Activated T-helper 9 cell treated with anti-CD3 and anti-CD28 coated beads, Interleukin-2, amount 50 U/mL, for 16 hours (primary cell): ENCODE measurements around the gene RERE.

ENCODE experiments used
- DNase-seq: peaks from one replicate; pipeline ENCODE4 v3.0.0-alpha.2; 2020; ENCODE audit warnings: low read depth

RERE gene

DNA sequence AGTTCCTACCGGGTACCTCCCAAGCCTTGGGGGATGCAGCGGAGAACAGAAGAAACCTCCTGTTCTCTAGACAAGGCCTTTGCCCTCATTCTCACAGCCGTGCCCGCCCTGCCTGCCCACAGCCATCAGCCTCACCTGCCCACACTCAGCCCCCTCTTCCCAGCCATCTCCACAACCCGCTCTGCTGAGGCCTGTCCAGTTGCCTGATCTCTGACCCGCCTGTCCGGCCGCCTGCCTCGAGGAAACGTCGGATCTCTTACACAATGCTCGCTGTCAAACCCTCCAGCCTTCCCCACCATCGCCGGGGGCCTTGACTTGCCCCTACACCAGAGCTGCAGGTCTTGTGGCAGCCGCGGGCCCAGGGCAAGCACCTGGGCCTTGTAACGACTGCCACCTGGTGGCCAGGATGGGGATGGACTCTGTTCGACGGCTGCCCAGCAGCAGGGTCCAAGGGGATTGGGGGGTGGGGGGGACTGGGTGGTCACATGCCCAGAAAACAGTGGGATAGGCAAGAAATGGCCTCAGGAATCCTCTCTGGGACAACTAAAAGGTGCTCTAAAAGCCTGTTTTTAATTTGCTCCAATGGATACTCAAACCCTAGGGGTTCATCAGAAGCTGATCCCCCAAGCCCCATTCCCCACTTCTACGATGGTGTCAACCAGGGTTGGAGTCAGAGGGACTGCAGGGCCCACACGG is 468.5 kb downstream of the RERE start:
- DNase-seq: peak; percentile 57

DNA sequence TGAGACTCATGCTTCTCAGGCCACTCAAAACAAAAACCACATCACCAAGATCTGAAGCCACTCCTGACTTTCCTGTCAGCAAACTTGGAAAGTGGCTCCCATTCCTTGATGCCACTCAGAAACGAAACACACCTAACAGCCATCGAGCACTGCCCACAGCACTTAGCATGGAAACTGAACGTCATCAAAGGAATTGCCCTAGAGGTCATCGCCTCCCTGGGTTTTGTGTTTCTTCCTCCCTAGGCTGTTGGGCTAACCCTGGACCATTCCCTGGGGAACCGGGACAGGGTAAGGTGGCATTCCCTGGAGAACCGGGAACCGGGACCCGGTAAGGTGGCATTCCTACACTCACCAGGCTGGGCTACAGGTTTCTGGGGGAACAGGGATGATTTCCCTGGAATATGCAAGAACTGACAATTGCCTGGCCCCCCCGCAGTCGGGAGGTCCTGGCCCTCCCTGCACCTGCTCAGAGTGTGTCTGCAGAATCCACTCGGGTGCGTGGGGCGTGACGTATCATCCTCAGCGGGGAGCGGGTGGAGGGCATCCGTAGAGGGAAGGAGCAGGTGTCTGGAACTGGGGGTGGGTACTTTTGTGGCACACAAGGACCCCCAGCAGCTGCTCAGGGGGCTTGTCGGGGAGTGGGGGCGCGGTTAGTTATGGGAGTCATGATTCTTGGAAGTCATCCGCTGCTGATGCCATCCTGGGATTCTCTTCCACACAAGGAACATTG is 469.2 kb downstream of the RERE start:
- DNase-seq: no peak

DNA sequence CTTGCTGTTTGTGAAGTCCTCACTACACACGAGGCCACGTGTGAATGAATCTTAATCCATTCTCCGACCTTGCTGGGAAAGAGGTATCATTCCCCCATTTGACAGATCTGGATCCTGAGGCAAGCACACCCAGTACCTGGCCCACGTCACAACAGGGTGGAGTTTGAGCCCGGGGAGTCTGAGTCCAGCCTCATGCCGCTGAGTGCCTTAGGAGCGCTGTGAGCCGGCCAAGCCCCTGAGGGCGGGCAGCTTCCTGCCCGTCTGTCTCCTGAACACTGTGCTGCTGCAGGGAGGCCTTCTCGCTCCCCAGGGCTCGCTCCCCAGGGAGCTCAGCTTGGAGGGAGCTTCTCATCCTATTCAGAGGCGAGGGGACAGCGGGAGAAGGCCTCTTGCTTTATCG is 469.8 kb downstream of the RERE start:
- no peak for DNase-seq

DNA sequence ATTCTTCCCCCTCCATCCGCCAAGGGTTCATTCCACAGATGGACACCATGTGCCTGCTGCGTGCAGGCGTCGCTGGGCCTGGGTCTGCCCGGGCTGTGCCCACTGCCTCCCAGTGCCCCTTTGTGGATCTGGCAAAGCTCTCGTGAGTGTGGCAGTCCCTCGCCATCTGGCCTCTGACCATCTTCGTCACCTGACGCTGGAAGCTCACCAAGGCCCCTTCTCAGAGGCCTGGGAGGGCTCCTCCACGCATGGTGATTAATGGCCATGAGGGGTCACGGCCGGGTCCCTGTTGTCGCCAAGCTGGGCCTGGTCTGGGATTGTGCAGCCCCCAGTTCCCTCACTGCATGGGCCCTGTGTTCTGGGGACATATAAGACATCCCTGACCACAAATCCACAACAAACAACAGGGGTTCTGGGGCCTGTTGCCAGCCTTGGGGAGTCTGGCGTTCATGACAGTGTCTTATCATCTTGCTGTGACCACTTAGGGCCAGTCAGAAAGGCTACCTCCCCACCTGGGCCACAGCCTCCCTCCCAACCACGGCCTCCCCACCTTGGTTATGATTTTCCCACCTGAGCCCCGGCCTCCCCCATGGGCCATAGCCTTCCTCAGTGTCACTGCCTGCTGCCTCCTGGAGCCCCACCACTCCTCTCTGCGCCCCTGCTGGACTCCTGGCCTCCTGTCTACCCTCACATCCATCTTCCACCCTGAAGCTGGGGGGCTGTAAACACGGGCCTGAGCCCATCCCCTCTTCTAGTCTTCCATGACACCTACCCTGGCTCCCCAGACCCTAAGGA is 471.6 kb downstream of the RERE start:
- DNase-seq: no peak

DNA sequence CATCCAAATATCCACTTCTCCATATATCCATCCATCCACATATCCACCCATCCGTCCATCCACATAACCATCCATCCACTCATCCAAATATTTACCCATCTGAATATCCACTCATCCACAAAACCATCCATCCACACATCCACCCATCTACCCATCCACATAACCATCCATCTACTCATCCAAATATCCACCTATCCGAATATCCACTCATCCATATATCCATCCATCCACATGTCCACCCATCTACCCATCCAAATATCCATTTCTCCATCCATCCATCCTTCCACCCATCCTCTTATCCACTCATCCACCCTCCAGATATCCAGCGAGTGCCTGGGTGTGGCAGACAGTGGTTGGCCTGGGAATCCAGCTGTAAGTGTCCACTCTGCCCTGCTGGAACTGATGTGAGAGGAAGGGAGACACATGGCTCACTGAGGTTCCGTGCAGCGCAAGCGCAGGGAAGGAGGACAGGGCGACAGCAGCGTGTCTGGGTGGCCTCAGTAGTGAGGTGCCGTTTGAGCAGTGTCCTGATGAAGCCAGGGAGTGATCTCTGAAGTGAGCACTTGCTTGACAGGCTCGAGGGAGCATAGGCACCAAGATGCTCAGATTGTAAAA is 472.4 kb downstream of the RERE start:
- no peak for DNase-seq

DNA sequence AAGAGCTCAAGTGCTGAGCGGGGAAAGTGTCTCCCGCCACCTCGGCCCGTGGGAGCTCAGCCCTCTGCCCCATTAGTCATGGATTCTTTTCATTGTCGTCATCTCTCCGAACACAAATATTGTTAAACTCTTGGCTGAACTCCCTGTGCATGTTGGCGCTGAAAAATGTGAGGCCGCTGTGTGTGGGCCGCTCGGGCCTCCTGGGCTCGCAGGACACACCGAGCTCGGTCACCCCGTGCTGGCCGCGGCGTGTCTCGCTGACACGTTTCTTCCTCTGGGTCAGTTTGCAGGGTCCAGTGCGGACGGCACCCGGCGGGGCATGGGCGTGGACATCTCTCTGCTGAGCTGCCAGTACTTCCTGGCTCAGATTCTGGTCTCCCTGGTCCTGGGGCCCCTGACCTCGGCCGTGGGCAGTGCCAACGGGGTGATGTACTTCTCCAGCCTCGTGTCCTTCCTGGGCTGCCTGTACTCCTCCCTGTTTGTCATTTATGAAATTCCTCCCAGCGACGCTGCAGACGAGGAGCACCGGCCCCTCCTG is 473.9 kb downstream of the RERE start:
- no peak for DNase-seq

DNA sequence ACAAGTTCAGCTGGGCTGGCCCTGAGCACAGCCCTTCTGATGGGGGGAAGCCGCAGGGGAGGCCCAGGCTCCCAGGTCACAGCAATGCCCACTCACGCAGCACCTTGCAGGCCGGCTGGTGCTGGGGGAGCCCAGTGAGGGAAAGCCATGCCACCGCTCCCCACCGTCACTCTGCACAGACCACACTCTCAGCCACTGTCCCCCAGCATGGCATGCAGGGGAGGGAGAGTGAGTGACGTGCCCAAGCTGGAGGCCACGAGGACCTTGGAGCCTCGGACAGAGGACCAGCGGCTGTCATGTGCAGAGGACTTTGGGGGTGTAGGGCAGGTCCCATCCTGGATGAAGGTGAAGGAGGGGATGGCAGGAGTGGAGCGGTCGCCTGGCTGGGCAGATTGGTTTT is 474.4 kb downstream of the RERE start:
- DNase-seq: no peak

DNA sequence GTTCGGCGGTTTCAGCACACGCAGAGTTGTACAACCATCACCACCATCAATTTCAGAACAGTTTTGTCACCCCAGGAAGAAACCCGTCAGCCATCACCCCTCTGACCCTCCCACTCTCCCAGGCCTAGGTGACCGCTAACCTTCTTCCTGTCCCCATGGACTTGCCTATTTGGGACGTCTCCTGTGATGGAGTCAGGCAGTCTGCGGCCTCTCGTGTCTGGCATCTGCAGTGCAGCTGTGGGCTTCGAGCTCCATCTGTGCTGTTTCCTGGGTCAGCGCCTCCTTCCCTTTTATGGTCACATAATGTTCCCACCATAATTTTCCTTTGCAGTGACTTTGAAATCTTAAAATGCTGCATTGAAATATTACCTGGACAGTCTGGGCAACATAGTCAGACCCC is 475.1 kb downstream of the RERE start:
- no peak for DNase-seq

DNA sequence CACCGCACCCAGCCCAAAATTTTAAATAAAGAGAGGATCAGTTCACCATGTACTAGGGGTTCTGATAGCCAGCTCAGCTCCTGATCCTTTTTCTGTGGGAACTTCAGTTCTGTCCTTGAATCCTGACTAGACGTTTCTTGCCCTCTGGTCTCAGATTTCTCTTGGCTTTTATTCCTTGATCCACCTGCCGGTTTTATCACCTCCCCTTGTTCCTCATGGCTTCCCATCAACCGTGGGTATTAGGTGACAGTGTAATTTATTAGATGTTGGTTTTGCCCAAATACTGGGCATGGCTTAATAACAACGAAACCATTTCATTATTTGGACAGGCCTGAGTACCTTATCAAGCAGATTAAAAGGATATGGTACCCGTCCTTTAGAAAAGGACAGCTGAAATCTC is 477.0 kb downstream of the RERE start:
- no peak for DNase-seq

DNA sequence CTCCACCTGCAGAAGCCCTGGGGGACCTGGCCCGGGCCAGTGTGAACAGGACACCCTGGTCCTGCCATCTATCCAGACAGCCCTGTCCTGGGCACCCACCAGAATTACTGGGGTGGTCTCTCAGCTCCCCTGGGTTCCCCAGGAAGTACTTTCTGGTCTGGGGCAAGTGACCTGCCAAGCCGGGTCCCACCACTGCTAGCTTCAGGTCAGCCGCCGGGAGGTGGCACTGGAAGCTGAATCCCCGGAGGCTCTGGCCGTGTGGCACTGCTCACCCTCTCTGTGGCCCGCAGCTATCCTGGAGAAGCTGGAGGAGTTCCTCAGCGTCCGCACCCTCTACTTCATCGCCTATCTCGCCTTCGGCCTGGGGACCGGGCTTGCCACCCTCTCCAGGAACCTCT is 478.2 kb downstream of the RERE start:
- no peak for DNase-seq

DNA sequence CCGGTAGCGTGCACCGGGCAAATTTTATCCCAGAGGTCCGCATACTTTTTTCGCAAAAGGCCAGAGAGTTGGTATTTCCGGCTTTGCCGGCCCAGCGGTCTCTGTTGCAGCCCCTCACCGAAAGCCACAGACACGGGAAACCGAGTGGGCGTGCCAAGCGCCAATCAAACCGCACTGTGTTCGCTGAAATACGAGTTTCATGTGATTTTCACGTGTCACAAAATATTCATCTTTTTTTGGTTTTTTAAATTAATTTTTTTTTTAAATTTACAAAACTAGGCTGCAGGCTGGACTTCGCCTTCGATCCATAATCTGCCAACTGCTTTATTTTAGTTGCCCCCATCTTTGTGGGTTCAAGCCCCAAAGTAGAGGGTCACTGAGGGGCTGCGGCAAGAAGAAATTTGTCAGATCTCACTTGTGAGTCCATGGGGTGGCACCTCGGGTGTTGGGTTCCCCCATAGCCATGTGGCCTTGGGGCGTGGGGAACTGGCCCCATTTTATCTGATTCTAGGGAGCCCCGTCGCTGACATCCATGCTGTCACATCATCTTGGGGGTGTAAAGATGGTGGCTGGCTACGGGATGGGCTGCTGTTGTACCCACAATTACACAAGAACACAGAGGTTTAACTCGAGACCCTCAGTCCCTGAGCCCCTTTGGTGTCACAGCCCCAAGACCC is 478.8 kb downstream of the RERE start:
- DNase-seq: no peak

DNA sequence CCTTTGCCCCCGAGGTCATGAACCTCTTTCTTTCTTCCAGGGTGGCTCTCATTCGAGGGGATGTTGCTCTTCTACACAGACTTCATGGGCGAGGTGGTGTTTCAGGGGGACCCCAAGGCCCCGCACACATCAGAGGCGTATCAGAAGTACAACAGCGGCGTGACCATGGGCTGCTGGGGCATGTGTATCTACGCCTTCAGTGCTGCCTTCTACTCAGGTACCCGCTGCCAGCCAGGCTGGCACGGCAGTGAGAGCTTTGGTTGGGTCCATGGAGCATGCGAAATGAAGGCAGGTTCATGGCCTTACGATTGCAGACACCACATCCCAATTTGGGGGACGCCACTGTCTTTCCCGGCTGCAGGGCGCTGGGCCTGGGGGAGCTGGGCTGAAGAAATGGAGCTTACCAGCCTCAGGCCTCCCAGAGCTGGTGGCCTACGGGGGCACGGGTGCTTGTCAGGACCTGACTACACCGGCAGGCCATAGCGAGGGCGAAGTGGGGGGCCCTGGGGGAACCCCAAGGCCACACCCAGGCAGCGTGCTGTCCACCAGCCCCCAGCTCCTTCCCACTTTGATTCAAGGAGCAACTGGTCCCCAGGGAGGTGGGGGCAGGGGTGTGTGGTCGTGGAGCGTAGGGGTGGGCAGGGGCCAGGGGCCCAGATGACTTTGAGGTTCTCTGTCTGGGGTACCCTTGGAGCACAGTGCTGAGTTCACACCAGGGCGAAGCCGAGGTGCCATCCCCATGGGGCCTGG is 479.5 kb downstream of the RERE start:
- DNase-seq: no peak

DNA sequence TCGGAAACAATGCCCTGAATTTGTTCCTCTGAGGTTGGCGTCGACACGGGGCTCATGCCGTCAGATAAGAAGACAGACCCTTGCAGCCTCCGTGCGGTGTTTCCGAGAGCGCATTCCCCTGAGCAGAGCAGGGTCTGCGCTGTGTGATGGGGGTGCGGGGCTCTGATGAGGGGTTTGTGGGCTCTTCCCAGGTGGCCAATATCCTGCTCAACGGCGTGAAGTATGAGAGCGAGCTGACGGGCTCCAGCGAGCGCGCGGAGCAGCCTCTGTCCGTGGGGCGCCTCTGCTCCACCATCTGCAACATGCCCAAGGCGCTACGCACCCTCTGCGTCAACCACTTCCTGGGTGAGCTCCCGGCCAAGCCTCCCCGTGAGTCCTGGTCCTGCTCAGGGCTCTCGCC is 482.2 kb downstream of the RERE start:
- no peak for DNase-seq

DNA sequence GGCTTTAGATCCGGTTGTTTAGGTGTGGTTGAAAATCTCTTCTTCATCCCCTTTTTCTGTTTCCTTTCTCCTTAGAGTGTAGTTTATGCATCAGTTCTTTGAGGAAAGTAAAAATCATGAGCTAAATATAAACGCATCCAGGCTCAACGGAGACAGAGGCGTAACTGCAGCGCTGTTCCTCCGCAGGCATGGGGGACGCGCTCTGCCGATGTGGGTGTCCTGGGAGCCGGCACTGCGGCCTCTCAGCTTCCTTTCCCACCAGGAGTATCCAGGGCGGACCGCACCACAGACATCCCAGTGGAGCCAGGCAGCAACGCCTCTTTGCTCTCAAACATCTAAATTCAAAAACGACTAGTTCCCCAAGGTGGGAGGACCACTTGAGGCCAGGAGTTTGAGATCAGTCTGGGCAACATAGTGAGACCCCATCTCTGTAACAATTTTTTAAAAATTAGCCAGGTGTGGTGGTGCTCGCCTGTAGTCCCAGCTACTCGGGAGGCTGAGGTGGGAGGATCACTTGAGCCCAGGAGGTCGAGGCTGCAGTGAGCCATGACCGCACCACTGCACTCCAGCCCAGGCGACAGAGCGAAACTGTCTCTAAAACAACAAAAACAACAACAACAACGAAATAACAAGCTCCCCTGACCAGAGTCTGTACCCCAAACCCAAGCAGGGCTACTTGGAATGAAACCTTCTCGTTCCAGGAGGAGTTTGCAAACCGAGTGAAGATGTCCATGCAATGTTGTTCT is 483.2 kb downstream of the RERE start:
- DNase-seq: no peak

DNA sequence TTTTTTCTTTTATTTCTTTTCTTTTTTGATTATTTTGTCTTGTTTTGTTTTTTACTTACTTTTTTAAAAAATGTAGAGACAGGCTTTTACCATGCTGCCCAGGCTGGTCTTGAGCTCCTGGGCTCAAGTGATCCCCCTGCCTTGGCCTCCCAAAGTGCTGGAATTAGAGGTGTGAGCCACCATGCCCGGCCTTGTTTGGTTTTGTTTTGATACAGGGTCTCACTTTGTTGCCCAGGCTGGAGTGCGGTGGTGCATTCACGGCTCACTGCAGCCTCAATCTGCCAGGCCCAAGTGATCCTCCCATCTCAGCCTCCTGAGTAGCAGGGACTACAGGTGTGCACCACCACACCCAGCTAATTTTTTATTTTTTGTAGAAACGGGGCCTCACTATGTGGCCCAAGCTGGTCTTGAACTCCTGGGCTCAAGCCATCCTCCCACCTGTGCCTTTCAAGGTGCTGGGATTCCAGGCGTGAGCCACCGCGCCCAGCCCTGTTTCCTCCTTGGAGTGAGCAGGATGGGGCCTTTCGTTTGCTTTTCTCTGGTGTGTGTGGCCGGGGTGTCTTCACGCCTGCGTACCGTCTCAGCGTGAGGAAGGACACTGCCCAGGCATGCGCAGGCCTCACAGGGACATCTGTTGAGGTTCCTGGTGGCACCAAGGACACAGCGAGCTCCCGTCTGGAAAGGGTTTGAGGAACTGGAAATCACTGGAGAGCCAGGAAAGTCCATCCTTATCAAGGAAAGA is 484.0 kb downstream of the RERE start:
- DNase-seq: no peak

DNA sequence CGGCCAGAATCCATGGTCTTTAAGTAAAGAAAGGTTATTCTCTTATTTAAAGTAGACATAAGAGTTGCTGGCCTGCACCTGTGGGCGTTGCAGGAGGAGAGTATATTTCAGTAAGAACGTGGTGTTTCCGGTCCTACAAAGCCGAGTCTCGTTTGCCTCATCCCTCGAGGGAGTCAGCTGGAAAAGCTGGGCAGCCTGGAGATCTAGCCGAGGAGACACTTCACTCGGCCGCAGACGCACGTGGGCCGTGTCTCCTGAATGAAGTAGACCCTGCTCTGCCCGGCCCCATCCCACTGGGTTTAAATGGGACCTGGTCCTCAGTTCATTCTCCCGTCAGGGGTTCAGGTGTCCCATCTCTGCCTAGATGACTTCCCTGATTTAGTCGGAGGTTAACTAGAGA is 484.6 kb downstream of the RERE start:
- no peak for DNase-seq

DNA sequence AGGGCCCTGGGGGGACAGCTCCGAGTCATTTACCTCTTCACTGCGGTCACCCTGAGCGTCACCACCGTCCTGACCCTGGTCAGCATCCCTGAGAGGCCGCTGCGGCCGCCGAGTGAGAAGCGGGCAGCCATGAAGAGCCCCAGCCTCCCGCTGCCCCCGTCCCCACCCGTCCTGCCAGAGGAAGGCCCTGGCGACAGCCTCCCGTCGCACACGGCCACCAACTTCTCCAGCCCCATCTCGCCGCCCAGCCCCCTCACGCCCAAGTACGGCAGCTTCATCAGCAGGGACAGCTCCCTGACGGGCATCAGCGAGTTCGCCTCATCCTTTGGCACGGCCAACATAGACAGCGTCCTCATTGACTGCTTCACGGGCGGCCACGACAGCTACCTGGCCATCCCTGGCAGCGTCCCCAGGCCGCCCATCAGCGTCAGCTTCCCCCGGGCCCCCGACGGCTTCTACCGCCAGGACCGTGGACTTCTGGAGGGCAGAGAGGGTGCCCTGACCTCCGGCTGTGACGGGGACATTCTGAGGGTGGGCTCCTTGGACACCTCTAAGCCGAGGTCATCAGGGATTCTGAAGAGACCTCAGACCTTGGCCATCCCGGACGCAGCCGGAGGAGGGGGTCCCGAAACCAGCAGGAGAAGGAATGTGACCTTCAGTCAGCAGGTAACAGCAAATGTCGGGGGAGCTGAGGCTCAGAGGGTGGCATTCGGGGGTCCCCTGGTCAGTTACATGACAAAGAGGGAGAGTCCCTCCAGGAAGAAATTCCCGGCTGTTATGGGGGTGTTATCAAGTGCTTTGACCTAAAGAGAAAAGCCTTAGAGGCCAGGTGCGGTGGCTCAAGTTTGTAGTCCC is 486.9 kb downstream of the RERE start:
- DNase-seq: no peak

DNA sequence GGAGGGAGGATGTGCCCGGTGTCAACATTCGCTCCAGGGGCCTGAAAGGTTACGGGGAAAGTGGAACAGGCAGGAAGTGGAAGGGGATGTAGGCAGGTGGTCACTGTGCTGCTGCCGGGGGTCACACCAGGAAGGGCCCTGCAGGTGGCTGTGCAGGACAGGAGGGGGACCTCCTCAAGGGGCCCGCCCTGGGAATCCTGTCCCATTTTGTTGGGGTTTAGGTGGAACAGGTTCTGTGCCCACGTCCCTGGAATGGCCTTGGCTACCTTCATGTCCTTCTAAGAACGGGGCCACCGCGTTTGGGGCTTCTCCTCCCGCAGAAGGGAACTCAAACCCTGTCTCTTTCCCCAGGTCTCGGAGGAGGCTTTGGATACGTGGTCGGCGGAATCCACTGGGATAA is 487.6 kb downstream of the RERE start:
- no peak for DNase-seq

DNA sequence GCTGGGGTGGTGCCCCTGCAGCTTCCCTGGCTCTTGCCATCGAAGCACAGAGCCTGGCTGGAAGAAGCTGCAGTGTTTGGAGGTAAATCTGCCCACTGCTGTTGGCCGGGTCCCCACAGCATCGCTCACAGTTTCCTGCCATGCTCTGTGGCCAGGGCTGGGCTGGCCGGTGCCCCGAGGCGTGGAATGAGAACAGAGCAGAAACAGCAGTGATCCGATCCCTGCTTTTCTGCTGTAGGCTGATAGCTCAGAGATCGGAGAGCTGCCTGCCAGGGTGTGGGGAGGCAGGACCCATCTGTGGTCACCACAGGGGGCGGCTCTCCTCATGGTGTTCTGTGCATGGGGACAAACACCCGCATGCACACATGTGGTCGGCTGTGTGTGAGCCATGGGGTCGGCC is 488.0 kb downstream of the RERE start:
- DNase-seq: no peak
